Esophagus muscularis mucosa (tissue), 4 donors: ENCODE measurements around the gene GABARAP.

Experiments
- CTCF ChIP-seq, 3 experiments: fragments of 200-600 bp in 2 of 3; fragments of 450-650 bp in 1 of 3; sonication (generic) in 2 of 3; IDR thresholded peaks; one replicate each; pipeline ENCODE4 v1.5.1; 2017 to 2019; ENCODE audit warnings: antibody characterized with exemption in 3 of 3, mild to moderate bottlenecking in 2 of 3, moderate library complexity in 1 of 3
- EP300 ChIP-seq: sonication (generic); formaldehyde crosslinking; IDR thresholded peaks from one replicate; pipeline ENCODE4 v1.6.1; 2017; ENCODE audit warnings: antibody characterized with exemption
- POLR2A ChIP-seq: fragments of 450-650 bp; IDR thresholded peaks from one replicate; pipeline ENCODE4 v1.6.1; 2017; ENCODE audit warnings: antibody characterized with exemption, moderate library complexity, mild to moderate bottlenecking, low read depth
- POLR2AphosphoS5 ChIP-seq, 2 donors: sonication (generic); formaldehyde crosslinking; IDR thresholded peaks; one replicate each; pipeline ENCODE4 v1.6.1; 2017; ENCODE audit warnings: antibody characterized with exemption in 2 of 2

GRCh38 chr17:7219812-7220592 is 22.2 kb downstream of the GABARAP start, which contains the start of the genes ACADVL and DLG4:
- TF ChIP-seq POLR2AphosphoS5 (IDR thresholded peaks at IDR 0.05), result peak; percentile 97 to 98
- no peak for TF ChIP-seq CTCF (IDR thresholded peaks at IDR 0.05)
- peak; percentile 74 for TF ChIP-seq POLR2A
- TF ChIP-seq EP300, result no peak
